GM12878 (cell line): ENCODE data around the gene MUC5B. TPM values are rescaled to one million over a fixed set of nuclear protein-coding genes. Genes with fewer than 3 reads are reported as not detected.
A peak's percentile ranks its signal among the peaks of the same experiment; 100 is the strongest.

Experiments
- BHLHE40 ChIP-seq, 2 experiments: fragments of 450-650 bp in 1 of 2; IDR thresholded peaks; 2 replicates each; pipeline ENCODE4 v1.6.1; 2011 to 2017; ENCODE audit warnings: low read depth in 2 of 2, borderline replicate concordance in 1 of 2, improper control_type of control experiment in 1 of 2, low read length in 1 of 2, mild to moderate bottlenecking in 1 of 2
- CBX5 ChIP-seq: sonication (generic); IDR thresholded peaks from 2 replicates; pipeline ENCODE4 v1.6.1; 2016; ENCODE audit warnings: low read depth, moderate library complexity, mild to moderate bottlenecking, inconsistent platforms
- CREB1 ChIP-seq: IDR thresholded peaks from 2 replicates; pipeline ENCODE4 v1.6.1; 2012; ENCODE audit warnings: low read depth, mild to moderate bottlenecking, inconsistent platforms
- CTCF ChIP-seq, 3 experiments: IDR thresholded peaks in 2 of 3; conservative IDR thresholded peaks in 1 of 3; 2 replicates each; pipeline ENCODE4 v1.5.1; 2011; ENCODE audit warnings: low read depth in 3 of 3, low read length in 3 of 3, mild to moderate bottlenecking in 3 of 3, control low read depth in 2 of 3, moderate library complexity in 2 of 3, inconsistent platforms in 1 of 3, mixed read lengths in 1 of 3; ENCODE audit not compliant: control insufficient read depth in 2 of 3, insufficient read depth in 1 of 3; ENCODE audit errors: extremely low read depth in 1 of 3
- EED ChIP-seq: sonication (generic); IDR thresholded peaks from 2 replicates; pipeline ENCODE4 v1.6.1; 2016; ENCODE audit warnings: antibody characterized with exemption, low read depth
- EZH2 ChIP-seq: IDR thresholded peaks from 2 replicates; pipeline ENCODE4 v1.6.1; 2012; ENCODE audit warnings: low read depth, mild to moderate bottlenecking, control low read depth, inconsistent platforms, low read length, borderline replicate concordance; ENCODE audit not compliant: control insufficient read depth
- FOXK2 ChIP-seq: fragments of 450-650 bp; IDR thresholded peaks from 2 replicates; pipeline ENCODE4 v1.6.1; 2017; ENCODE audit warnings: mild to moderate bottlenecking, moderate library complexity
- IRF3 ChIP-seq: fragments of 450-650 bp; IDR thresholded peaks from 2 replicates; pipeline ENCODE4 v1.6.1; 2014; ENCODE audit warnings: mild to moderate bottlenecking
- KDM1A ChIP-seq: fragments of 200-600 bp; sonication (generic); IDR thresholded peaks from 2 replicates; pipeline ENCODE4 v1.6.1; 2016; ENCODE audit warnings: borderline replicate concordance
- LARP7 ChIP-seq: fragments of 450-650 bp; IDR thresholded peaks from 2 replicates; pipeline ENCODE4 v1.6.1; 2017; ENCODE audit warnings: mild to moderate bottlenecking
- MYB ChIP-seq: fragments of 150-350 bp; IDR thresholded peaks from 2 replicates; pipeline ENCODE4 v1.6.1; 2014; ENCODE audit warnings: mild to moderate bottlenecking, low read depth, low read length, borderline replicate concordance
- NFXL1 ChIP-seq: fragments of 450-650 bp; IDR thresholded peaks from 2 replicates; pipeline ENCODE4 v1.6.1; 2017; ENCODE audit warnings: antibody characterized with exemption, mild to moderate bottlenecking, borderline replicate concordance
- NFYA ChIP-seq: IDR thresholded peaks from 2 replicates; pipeline ENCODE4 v1.6.1; 2011; ENCODE audit warnings: low read depth, mild to moderate bottlenecking, low read length, improper control_type of control experiment, borderline replicate concordance
- POU2F2 ChIP-seq: IDR thresholded peaks from 3 replicates; pipeline ENCODE4 v1.6.1; 2011; ENCODE audit warnings: low read depth, mild to moderate bottlenecking, low read length, borderline replicate concordance
- RAD21 ChIP-seq: IDR thresholded peaks from 2 replicates; pipeline ENCODE4 v1.6.1; 2011; ENCODE audit warnings: mild to moderate bottlenecking, low read depth, low read length, moderate library complexity; ENCODE audit not compliant: insufficient read depth
- RAD51 ChIP-seq: fragments of 450-650 bp; IDR thresholded peaks from 2 replicates; pipeline ENCODE4 v1.6.1; 2016; ENCODE audit warnings: moderate library complexity, mild to moderate bottlenecking, inconsistent platforms
- SP1 ChIP-seq: IDR thresholded peaks from one replicate; pipeline ENCODE4 v1.6.1; 2011; ENCODE audit warnings: low read depth, low read length
- SUPT20H ChIP-seq: IDR thresholded peaks from 2 replicates; pipeline ENCODE4 v1.6.1; 2011; ENCODE audit warnings: low read depth, mild to moderate bottlenecking, low read length, moderate library complexity, borderline replicate concordance; ENCODE audit not compliant: control insufficient read depth
- SUZ12 ChIP-seq: fragments of 200-600 bp; sonication (generic); IDR thresholded peaks from one replicate; pipeline ENCODE4 v1.6.1; 2018; ENCODE audit warnings: antibody characterized with exemption, mild to moderate bottlenecking; ENCODE audit not compliant: unreplicated experiment
- TAF1 ChIP-seq: IDR thresholded peaks from 2 replicates; pipeline ENCODE4 v1.6.1; 2011; ENCODE audit warnings: mild to moderate bottlenecking, low read depth, low read length, borderline replicate concordance
- TBL1XR1 ChIP-seq: IDR thresholded peaks from 2 replicates; pipeline ENCODE4 v1.6.1; 2012; ENCODE audit warnings: low read depth, low read length, improper control_type of control experiment
- TCF3 ChIP-seq: IDR thresholded peaks from 2 replicates; pipeline ENCODE4 v1.6.1; 2012; ENCODE audit warnings: low read depth, mild to moderate bottlenecking, low read length, borderline replicate concordance; ENCODE audit not compliant: insufficient read depth
- TCF7 ChIP-seq: IDR thresholded peaks from 2 replicates; pipeline ENCODE4 v1.6.1; 2014; ENCODE audit warnings: antibody characterized with exemption, borderline replicate concordance
- ZNF207 ChIP-seq: fragments of 450-650 bp; IDR thresholded peaks from 2 replicates; pipeline ENCODE4 v1.6.1; 2014; ENCODE audit warnings: antibody characterized with exemption, mild to moderate bottlenecking, borderline replicate concordance
- polyA plus RNA-seq, 11 experiments: library from polyadenylated mRNA; depleted of rRNA in 4 of 11; unstranded in 6 of 11; stranded (reverse) in 5 of 11; fragments of >200 nt; fragmentation: Nextera tagmentation in 4 of 11; fragmentation: Illumina TruSeq in 1 of 11; extraction: Ambion mirVana in 4 of 11; extraction: Trizol in 1 of 11; gene quantifications; 1 replicate in 1 of 11; 2 replicates in 10 of 11; pipeline versions ENCODE4 v1.2.1 to v1.2.3, GENCODE V29; 2011 to 2016; ENCODE audit warnings: inconsistent platforms in 2 of 11, missing spikeins in 2 of 11, low read depth in 1 of 11
- total RNA-seq, 4 experiments: library from RNA; depleted of rRNA in 3 of 4; stranded (reverse); fragments of >200 nt in 3 of 4; fragmentation: Illumina TruSeq in 1 of 4; extraction: Trizol in 1 of 4; gene quantifications; 2 replicates each; pipeline versions ENCODE4 v1.2.1 to v1.2.3, GENCODE V29; 2013 to 2021
- TF ChIP-seq, protein P1 (sequence below): fragments of 450-650 bp; IDR thresholded peaks from 2 replicates; pipeline ENCODE4 v1.6.1; 2016; ENCODE audit warnings: mild to moderate bottlenecking

Gene MUC5B
- total and polyA plus RNA-seq, 10 of the 15 experiments (the other 5 are each of a cell fraction or from before 2014, with no cell fraction given): 1.5 TPM; not detected in 9

DNA sequence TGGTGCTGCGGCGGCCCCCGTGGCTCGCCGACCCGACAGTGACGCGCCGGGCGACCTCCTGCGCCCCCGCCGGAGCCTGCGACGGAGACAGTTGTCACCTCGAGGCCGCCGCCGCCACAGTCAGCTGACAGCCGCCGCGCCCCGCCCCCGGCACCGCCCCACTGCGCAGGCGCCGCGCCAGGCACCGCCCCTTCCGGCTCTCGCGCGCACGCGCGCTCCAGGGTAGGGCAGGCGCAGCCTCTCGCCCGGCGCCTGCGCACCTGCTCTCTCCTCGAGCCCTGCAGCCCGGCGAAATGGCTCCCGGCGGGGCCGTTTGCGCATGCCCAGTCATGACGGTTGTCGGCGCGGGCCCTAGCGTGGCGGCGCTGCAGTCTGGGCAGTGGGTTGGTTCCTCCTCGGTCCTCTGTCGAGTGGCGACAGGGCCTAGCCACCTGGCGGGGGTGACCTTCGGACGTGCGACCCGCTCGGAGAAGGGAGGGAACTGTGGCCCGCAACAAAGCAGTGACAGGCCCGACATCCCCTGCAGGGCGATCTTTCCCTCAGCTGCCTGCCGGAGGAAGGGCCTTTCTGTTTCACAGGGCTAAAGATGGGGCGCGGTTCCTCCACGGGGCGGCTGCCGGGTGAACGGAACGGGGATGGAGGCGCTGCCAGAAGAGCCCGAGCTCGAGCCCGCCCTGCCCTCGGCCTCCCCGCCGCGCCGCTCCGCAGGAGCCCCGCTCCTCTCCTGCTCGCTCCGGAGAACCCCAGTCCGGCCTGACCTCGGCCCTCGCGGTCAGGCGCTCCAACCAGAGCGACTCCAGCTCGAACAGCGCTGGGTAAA, 86.8 kb downstream of the MUC5B start, which contains the start of gene TOLLIP (continued):
- TF ChIP-seq BHLHE40 (IDR thresholded peaks at IDR 0.05; ENCODE audit: borderline replicate concordance in 1 of 2, low read depth in 2 of 2, low read length in 1 of 2) (peak in 1 of 2 experiments; percentile 77; a peak in 1 of 4 replicates), SUPT20H (no peak), POU2F2 (peak; percentile 44; the same call in 1 of the 3 replicates), TCF7 (no peak), RAD21 (no peak), TBL1XR1 (0 out of 2 replicates have a peak, but pooled peaks have one; percentile 17), TCF3 (0 out of 2 replicates have a peak, but pooled peaks have one; percentile 22), SP1 (peak; percentile 35), KDM1A (no peak), IRF3 (no peak), NFXL1 (0 out of 2 replicates have a peak, but pooled peaks have one; percentile 30), CBX5 (no peak), EZH2 (no peak), CTCF (IDR thresholded peaks at IDR 0.05 in 2 of 3, conservative IDR thresholded peaks at IDR 0.05 in 1 of 3; ENCODE audit: control insufficient read depth in 2 of 3, extremely low read depth in 1 of 3, insufficient read depth in 1 of 3, low read depth in 3 of 3, low read length in 3 of 3) (peak in 1 of 3 experiments; percentile 31; a peak in 2 of 6 replicates), FOXK2 (no peak), EED (no peak), CREB1 (peak; percentile 48; the same call in 1 of the 2 replicates), LARP7 (peak; percentile 32; the same call in 1 of the 2 replicates), MYB (no peak), TAF1 (peak; percentile 61; the same call in 1 of the 2 replicates), NFYA (no peak), SUZ12 (no peak), RAD51 (no peak), ZNF207 (peak; percentile 67; the same call in 1 of the 2 replicates)
- TF ChIP-seq, protein P1, sequence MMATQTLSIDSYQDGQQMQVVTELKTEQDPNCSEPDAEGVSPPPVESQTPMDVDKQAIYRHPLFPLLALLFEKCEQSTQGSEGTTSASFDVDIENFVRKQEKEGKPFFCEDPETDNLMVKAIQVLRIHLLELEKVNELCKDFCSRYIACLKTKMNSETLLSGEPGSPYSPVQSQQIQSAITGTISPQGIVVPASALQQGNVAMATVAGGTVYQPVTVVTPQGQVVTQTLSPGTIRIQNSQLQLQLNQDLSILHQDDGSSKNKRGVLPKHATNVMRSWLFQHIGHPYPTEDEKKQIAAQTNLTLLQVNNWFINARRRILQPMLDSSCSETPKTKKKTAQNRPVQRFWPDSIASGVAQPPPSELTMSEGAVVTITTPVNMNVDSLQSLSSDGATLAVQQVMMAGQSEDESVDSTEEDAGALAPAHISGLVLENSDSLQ: no peak
